Heart right ventricle (tissue), 16 donors: ENCODE results near the gene GABRR2. TPM values are rescaled to one million over a fixed set of nuclear protein-coding genes. Genes with fewer than 3 reads are reported as not detected.

Experiments
- ATAC-seq, 8 donors: fragments of 200-7000 bp; cut with Tn5 transposase; one replicate each; pipeline ENCODE4 v1.9.1; 2020; ENCODE audit warnings: mild to moderate bottlenecking in 8 of 8, moderate library complexity in 8 of 8, moderate number of reproducible peaks in 1 of 8
- DNase-seq, 2 donors: peaks; one replicate each; pipeline ENCODE4 v3.0.0-alpha.2; 2020
- H3K27ac ChIP-seq, 10 donors: fragments of 200-600 bp; sonication (generic) in 2 of 10; one replicate each; pipeline versions ENCODE4 v1.5.0 to v1.8.0; 2020 to 2022; ENCODE audit warnings: mild to moderate bottlenecking in 3 of 10
- H3K27me3 ChIP-seq, 7 donors: fragments of 200-600 bp; one replicate each; pipeline ENCODE4 v1.8.0; 2021 to 2022; ENCODE audit warnings: mild to moderate bottlenecking in 2 of 7
- H3K36me3 ChIP-seq, 9 donors: fragments of 200-600 bp; sonication (generic) in 1 of 9; one replicate each; pipeline versions ENCODE4 v1.5.0 to v1.8.0; 2020 to 2022; ENCODE audit warnings: mild to moderate bottlenecking in 2 of 9
- H3K4me1 ChIP-seq, 9 donors: fragments of 200-600 bp; sonication (generic) in 1 of 9; one replicate each; pipeline versions ENCODE4 v1.5.0 to v1.8.0; 2020 to 2022; ENCODE audit warnings: mild to moderate bottlenecking in 4 of 9
- H3K4me3 ChIP-seq, 10 donors: fragments of 200-600 bp; sonication (generic) in 2 of 10; one replicate each; pipeline versions ENCODE4 v1.5.0 to v1.8.0; 2020 to 2022; ENCODE audit warnings: mild to moderate bottlenecking in 7 of 10, moderate library complexity in 2 of 10
- H3K9me3 ChIP-seq, 11 donors: fragments of 200-600 bp in 10 of 11; sonication (generic) in 2 of 11; one replicate each; pipeline versions ENCODE4 v1.5.0 to v1.8.0; 2013 to 2022; ENCODE audit warnings: mild to moderate bottlenecking in 2 of 11, control low read depth in 1 of 11, moderate library complexity in 1 of 11
- CTCF ChIP-seq, 9 donors: fragments of 200-600 bp; sonication (generic) in 2 of 9; IDR thresholded peaks; one replicate each; pipeline versions ENCODE4 v1.5.0 to v1.8.0; 2021 to 2022; ENCODE audit warnings: antibody characterized with exemption in 9 of 9, mild to moderate bottlenecking in 5 of 9, moderate library complexity in 1 of 9
- WGBS, 2 donors: extraction: QIAGEN DNeasy Blood & Tissue Kit; methylation state at CpG; one replicate each; pipeline ENCODE4 v1.1.7; 2013; ENCODE audit warnings: inconsistent platforms in 1 of 2; 5-methylcytosine and 5-hydroxymethylcytosine counted together
- intact Hi-C, 10 donors: fragments of 100-400 bp; cut with DNase I; formaldehyde crosslinking; loops; one replicate each; pipeline versions ENCODE4 v1.11.1 to v1.14.2; 2022
- polyA plus RNA-seq, 2 donors: library from polyadenylated mRNA; stranded (reverse); fragments of 200-250 nt; gene quantifications; one replicate each; pipeline ENCODE4 v1.2.3, GENCODE V29; 2013
- total RNA-seq, 10 donors: library from RNA; stranded (reverse); fragmentation: NEBNext Ultra II Directional in 3 of 10; extraction: Animal tissue kit (Norgen Biotek cat#: 25700) in 3 of 10; gene quantifications; one replicate each; pipeline versions ENCODE4 v1.2.1 to v1.2.4, GENCODE V29; 2021 to 2023
- donor health status: Arrhythmogenic right ventricular cardiomyopathy.
- donor health status: ischemic (EF 13 %, LVEDD 7.1; RV severe dilation, severe dysfunction).
- donor health status: healthy with polysubstance abuse.
- donor health status: DM: no; HTN: yes; CAD: no.
- donor health status: DM: no; HTN: no; CAD: no.
- donor health status: ischemic (EF 25% LVEDD 6.9; RV normal size, moderate dysfunction).
- donor health status: ischemic (EF 25% LVEDD 5.7; RV mildly dilated, moderate dysfunction).
- donor health status: healthy.
- donor health status: DM: yes; HTN: yes; CAD: no.
- donor health status: Ischemic cardiomyopathy.
- donor health status: ischemic (EF 35%, LVEDD 5.7; RV mildly dilated, moderate dysfunction).
- donor health status: nonischemic (EF 11% LVEDD 7.7; RV severe dilation, severe dysfunction).
- donor health status: DM: yes; HTN: yes; CAD: no.
- donor health status: PGD.
- donor health status: ischemic (EF 29% LVEDD 5.4; RV normal size, mild dysfunction).
- donor health status: nonischemic (EF 23%, LVEDD 6.1; RV moderate dilation, normal function).

Gene GABRR2
- total and polyA plus RNA-seq, 12 donors, result 0.14 to 1.2 (median 0.45) TPM; not detected in 3

GRCh38 chr6:89214197-89214596 lies 100.9 kb downstream of the GABRR2 start:
- Histone ChIP-seq H3K9me3 (no peaks in the 10 kb centered on the region), H3K27me3 (peaks cover 0 to 5% (median 0%) of the 10 kb centered on the region in 7 donors), H3K4me3 (no peak overlapping the region), H3K4me1 (peaks cover 0 to 10% (median 5%) of the 10 kb centered on the region in 9 donors), H3K36me3 (no peaks in the 10 kb centered on the region), H3K27ac (no peak overlapping the region)
- no peak for ATAC-seq
- intact Hi-C loops, result no loop called here
- no peak for TF ChIP-seq CTCF (IDR thresholded peaks at IDR 0.05)
- DNase-seq, result no peak

- 58 to 61% methylated on average over 5 of the region's 5 CpGs for WGBS, 2 donors
Observed at GRCh38 chr6:89212472-89212871, 102.6 kb downstream of the GABRR2 start.

GRCh38 chr6:89209457-89209856 lies 105.6 kb downstream of the GABRR2 start:
- DNase-seq (no peak), ATAC-seq (no peak)
- H3K27ac ChIP-seq, result no peak overlapping the region
- H3K27me3 ChIP-seq, result no peaks in the 10 kb centered on the region
- 90 to 93% methylated on average over 6 of the region's 6 CpGs for WGBS, 2 donors
- TF ChIP-seq CTCF (IDR thresholded peaks at IDR 0.05), result no peak
- no peaks in the 10 kb centered on the region for H3K9me3 ChIP-seq
- intact Hi-C loops, result no loop called here
- H3K4me1 ChIP-seq, result no peaks in the 10 kb centered on the region
- no peaks in the 10 kb centered on the region for H3K36me3 ChIP-seq
- no peak overlapping the region for H3K4me3 ChIP-seq

More at GRCh38 chr6:89212472-89212871, 102.6 kb downstream of the GABRR2 start:
- no peak for ATAC-seq
- DNase-seq, result no peak
- Histone ChIP-seq H3K4me3 (no peak overlapping the region), H3K36me3 (no peaks in the 10 kb centered on the region), H3K9me3 (no peaks in the 10 kb centered on the region), H3K4me1 (peaks cover 0 to 7% (median 2%) of the 10 kb centered on the region in 9 donors), H3K27ac (no peak overlapping the region), H3K27me3 (peaks cover 0 to 5% (median 0%) of the 10 kb centered on the region in 7 donors)
- TF ChIP-seq CTCF (IDR thresholded peaks at IDR 0.05), result no peak
- intact Hi-C loops, result no loop called here

GRCh38 chr6:89208551-89208950 lies 106.5 kb downstream of the GABRR2 start:
- WGBS, 2 donors, result 70 to 72% methylated on average over 4 of the region's 4 CpGs
- H3K36me3 ChIP-seq, result no peaks in the 10 kb centered on the region
- DNase-seq, result peak in 1 of 2 donors; percentile 10
- H3K9me3 ChIP-seq, result no peaks in the 10 kb centered on the region
- H3K27ac ChIP-seq, result no peak overlapping the region
- intact Hi-C loops, result no loop called here
- no peaks in the 10 kb centered on the region for H3K4me1 ChIP-seq
- no peak overlapping the region for H3K4me3 ChIP-seq
- no peaks in the 10 kb centered on the region for H3K27me3 ChIP-seq
- TF ChIP-seq CTCF (IDR thresholded peaks at IDR 0.05), result no peak
- ATAC-seq, result no peak

Other genes with a start within 250 kb of the GABRR2 start
- 100 to 1,000 TPM; 137 to 270 (median 228) TPM for gene PNRC1, start 234.5 kb downstream of the GABRR2 start, total RNA-seq
- gene PNRC1, start 234.5 kb downstream of the GABRR2 start, polyA plus RNA-seq, result 10 to 100 TPM; 45.5 to 47.6 TPM
- under 1 TPM in 8 of 10 donors, not detected in 2; 0.06 to 0.47 (median 0.17) TPM for gene SRSF12, start 197.2 kb downstream of the GABRR2 start, total RNA-seq
- gene SRSF12, start 197.2 kb downstream of the GABRR2 start, polyA plus RNA-seq, result under 1 TPM; 0.15 to 0.32 TPM
- gene PM20D2, start 169.2 kb downstream of the GABRR2 start, total RNA-seq, result 10 to 100 TPM in 3 of 10 donors, 1 to 10 TPM in 7; 6.0 to 14.3 (median 8.4) TPM
- 1 to 10 TPM; 3.2 to 6.3 TPM for gene PM20D2, start 169.2 kb downstream of the GABRR2 start, polyA plus RNA-seq
- gene GABRR1, start 97.9 kb downstream of the GABRR2 start, total RNA-seq, result not detected
- under 1 TPM in 1 of 2 donors, not detected in 1; 0.01 TPM for gene GABRR1, start 97.9 kb downstream of the GABRR2 start, polyA plus RNA-seq
- 10 to 100 TPM in 9 of 10 donors, 1 to 10 TPM in 1; 9.9 to 23.9 (median 14.1) TPM for gene UBE2J1, start 37.4 kb upstream of the GABRR2 start, total RNA-seq
- 10 to 100 TPM; 13.7 to 15.0 TPM for gene UBE2J1, start 37.4 kb upstream of the GABRR2 start, polyA plus RNA-seq
- 100 to 1,000 TPM in 9 of 10 donors, 10 to 100 TPM in 1; 93.1 to 130 (median 120) TPM for gene RRAGD, start 97.0 kb upstream of the GABRR2 start, total RNA-seq
- 10 to 100 TPM; 18.1 to 24.8 TPM for gene RRAGD, start 97.0 kb upstream of the GABRR2 start, polyA plus RNA-seq
- 10 to 100 TPM in 5 of 10 donors, 1 to 10 TPM in 5; 6.3 to 18.2 (median 10.4) TPM for gene ANKRD6, start 117.9 kb upstream of the GABRR2 start, total RNA-seq
- gene ANKRD6, start 117.9 kb upstream of the GABRR2 start, polyA plus RNA-seq, result 1 to 10 TPM; 2.0 to 7.5 TPM